IPS-15b (cell line): ENCODE measurements around the gene DTNA.

ENCODE experiments used
- H3K27me3 ChIP-seq: one replicate; pipeline ENCODE4 v1.6.1; 2013; ENCODE audit warnings: low read length; ENCODE audit not compliant: control insufficient read depth, insufficient read depth
- H3K36me3 ChIP-seq: one replicate; pipeline ENCODE4 v1.6.1; 2013; ENCODE audit warnings: low read length; ENCODE audit not compliant: control insufficient read depth, insufficient read depth
- H3K4me1 ChIP-seq: one replicate; pipeline ENCODE4 v1.6.1; 2013; ENCODE audit warnings: mild to moderate bottlenecking, low read length; ENCODE audit not compliant: control insufficient read depth, insufficient read depth
- H3K4me3 ChIP-seq: one replicate; pipeline ENCODE4 v1.5.1; 2013; ENCODE audit warnings: low read depth, low read length
- H3K9ac ChIP-seq: one replicate; pipeline ENCODE4 v1.6.1; 2013; ENCODE audit warnings: low read depth, mild to moderate bottlenecking, low read length
- H3K9me3 ChIP-seq: one replicate; pipeline ENCODE4 v1.6.1; 2013; ENCODE audit warnings: mild to moderate bottlenecking, low read length; ENCODE audit not compliant: control insufficient read depth, insufficient read depth

Gene DTNA

DNA sequence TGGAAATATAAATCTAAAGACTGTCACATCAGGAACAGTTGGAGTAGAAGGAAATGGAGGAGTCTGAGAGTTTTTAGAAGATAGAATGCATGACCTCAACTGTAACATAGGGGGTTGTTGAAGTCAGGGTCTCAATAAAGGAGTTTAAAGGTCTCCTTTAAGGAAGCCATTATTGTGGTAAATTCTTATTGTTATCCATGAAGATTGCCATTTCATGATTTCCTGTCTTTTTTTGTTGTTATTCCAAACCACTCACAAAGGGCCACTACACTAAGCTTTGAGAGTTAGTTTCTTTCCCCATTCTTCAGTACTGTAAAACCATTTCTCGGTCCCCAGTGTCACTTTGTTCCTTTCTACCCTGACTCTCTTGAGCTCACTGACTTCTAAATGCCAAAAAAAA lies 134.0 kb downstream of the DTNA start:
- H3K27me3 ChIP-seq = no peaks in the 10 kb centered on the region
- no peak overlapping the region for H3K9ac ChIP-seq
- no peaks in the 10 kb centered on the region for H3K4me1 ChIP-seq
- no peak overlapping the region for H3K4me3 ChIP-seq
- H3K36me3 ChIP-seq = no peaks in the 10 kb centered on the region
- H3K9me3 ChIP-seq = no peaks in the 10 kb centered on the region

DNA sequence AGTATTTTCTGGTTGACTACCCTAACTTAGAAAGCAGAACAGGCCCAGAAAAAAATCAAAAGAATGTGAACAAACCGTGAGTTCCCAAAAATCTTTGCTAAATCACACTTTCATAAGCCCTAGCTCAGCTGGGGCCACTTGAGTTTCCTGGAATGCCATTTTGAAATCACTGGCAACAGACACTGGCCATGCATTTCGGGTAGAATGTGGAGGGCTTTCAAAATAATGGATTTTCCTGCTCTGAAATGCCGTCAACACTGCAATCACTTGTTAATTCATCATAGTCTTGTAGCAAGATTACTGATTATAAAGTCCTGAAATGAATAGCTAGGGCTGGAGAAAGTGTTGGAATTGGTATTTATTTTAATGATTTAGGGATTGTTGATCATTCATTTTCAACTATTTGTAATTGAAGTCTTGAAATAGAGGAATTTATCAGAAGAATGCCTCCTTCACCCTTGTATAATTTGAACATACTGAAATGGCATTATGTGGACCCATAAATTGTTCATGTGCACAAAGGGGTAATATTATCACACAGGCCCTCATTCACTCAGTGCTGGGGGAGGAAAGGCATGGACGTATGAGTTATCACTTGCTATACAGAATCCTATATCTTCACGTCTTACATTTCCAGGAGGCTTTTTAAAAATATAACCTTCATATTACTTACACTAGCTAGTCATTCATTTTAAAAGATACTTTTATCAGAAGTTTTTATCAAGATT lies 134.8 kb downstream of the DTNA start:
- H3K4me3 ChIP-seq = no peak overlapping the region
- no peaks in the 10 kb centered on the region for H3K27me3 ChIP-seq
- H3K36me3 ChIP-seq = no peaks in the 10 kb centered on the region
- H3K9ac ChIP-seq = no peak overlapping the region
- H3K4me1 ChIP-seq = no peaks in the 10 kb centered on the region
- no peaks in the 10 kb centered on the region for H3K9me3 ChIP-seq

DNA sequence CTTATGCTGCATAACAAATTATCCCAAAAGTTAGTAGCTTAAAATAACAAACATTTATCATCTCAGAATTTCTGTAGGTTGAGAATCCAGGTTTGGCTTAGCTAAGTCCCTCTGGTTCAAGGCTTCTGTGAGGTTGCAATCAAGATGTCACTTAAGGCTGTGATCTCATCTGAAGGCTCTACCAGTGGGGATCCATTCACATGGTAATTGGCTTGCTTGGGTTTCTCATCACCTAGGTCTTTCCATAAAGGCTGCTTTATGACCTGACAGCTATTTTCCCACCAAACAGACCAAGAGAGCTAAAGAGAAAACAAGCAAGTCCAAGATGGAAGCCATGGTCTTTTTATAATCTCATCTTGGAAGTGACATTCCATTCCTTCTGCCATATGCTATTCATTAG lies 137.3 kb downstream of the DTNA start:
- Histone ChIP-seq H3K4me3 (no peak overlapping the region), H3K9me3 (no peaks in the 10 kb centered on the region), H3K36me3 (no peaks in the 10 kb centered on the region), H3K4me1 (no peaks in the 10 kb centered on the region), H3K9ac (no peak overlapping the region), H3K27me3 (no peaks in the 10 kb centered on the region)

DNA sequence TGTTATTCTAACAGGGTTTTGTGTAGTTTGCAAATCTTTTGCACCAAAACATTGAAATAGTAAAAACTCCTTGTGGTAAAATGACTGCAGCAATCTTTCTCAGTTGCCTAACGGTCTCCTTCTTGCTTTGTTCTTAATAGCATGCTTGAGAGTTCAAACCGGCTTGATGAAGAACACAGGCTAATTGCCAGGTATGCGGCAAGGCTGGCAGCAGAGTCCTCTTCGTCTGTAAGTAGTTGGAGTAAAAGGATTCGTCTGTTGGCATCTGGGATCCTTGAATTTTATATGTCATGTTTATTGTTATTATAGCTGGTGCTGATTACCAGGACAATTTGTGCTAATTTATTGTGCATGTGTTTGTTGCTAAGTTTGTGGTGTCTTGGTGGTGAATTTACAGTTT lies 138.1 kb downstream of the DTNA start:
- H3K27me3 ChIP-seq = no peaks in the 10 kb centered on the region
- H3K4me1 ChIP-seq = no peaks in the 10 kb centered on the region
- H3K36me3 ChIP-seq = no peaks in the 10 kb centered on the region
- H3K4me3 ChIP-seq = no peak overlapping the region
- no peaks in the 10 kb centered on the region for H3K9me3 ChIP-seq
- no peak overlapping the region for H3K9ac ChIP-seq

DNA sequence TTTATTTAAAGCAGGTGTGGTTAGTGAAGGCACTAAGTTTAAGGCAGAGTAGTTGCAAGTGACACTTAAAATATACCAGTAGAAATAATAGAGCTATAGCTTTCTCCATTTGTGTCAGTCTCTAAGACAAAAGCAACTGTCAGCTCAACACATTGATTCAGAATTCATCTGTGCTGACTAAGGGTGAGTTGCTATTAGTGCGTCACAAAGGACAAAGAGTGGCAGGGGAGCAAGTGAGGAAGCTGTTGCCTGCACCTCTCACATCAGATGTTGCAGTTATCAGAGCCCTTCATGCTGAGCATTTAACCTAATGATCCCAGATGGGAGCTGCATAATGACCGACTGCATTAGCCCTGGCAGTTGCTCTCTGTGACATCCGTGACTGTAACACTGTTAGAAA lies 138.6 kb downstream of the DTNA start:
- H3K9me3 ChIP-seq = no peaks in the 10 kb centered on the region
- H3K4me3 ChIP-seq = no peak overlapping the region
- no peak overlapping the region for H3K9ac ChIP-seq
- no peaks in the 10 kb centered on the region for H3K27me3 ChIP-seq
- H3K36me3 ChIP-seq = no peaks in the 10 kb centered on the region
- H3K4me1 ChIP-seq = no peaks in the 10 kb centered on the region

DNA sequence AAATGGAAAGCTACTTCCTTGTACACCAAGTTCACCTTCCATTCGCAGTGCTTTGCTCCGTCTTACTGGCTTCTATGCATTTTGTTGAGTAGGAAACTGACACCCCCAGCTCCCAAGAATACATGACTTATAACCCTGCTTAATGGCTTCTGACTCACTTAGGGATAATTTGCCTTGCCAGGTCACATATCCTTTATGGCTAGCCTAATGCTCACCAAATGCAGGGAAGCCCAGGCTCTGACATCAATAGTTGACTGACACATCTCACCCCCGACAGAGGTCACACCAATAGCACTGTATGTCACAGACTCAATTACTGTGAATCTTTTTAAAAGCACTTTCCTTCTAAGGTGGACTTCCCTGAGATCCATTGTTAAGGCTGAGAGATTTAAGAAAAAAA lies 147.2 kb downstream of the DTNA start:
- no peaks in the 10 kb centered on the region for H3K27me3 ChIP-seq
- H3K4me1 ChIP-seq = no peaks in the 10 kb centered on the region
- no peak overlapping the region for H3K4me3 ChIP-seq
- H3K36me3 ChIP-seq = no peaks in the 10 kb centered on the region
- H3K9me3 ChIP-seq = no peaks in the 10 kb centered on the region
- no peak overlapping the region for H3K9ac ChIP-seq

DNA sequence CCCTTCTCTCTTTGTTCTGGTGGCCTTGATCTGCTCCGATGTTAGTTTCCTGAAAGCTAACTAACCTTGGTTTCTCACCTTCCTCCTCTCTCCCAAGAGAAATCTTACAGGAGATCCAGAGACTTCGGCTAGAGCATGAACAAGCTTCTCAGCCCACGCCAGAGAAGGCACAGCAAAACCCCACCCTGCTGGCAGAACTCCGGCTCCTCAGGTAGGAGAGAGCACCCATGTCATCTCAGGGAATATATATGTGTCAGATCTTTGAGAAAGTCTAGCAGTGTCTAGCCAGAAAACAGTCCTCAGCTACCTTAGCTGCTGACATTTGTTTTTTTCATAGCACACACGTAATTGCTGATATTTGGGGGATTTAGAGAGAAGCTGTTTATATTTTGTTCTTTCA lies 148.1 kb downstream of the DTNA start:
- Histone ChIP-seq H3K9me3 (no peaks in the 10 kb centered on the region), H3K36me3 (no peaks in the 10 kb centered on the region), H3K9ac (no peak overlapping the region), H3K27me3 (no peaks in the 10 kb centered on the region), H3K4me1 (no peaks in the 10 kb centered on the region), H3K4me3 (no peak overlapping the region)

DNA sequence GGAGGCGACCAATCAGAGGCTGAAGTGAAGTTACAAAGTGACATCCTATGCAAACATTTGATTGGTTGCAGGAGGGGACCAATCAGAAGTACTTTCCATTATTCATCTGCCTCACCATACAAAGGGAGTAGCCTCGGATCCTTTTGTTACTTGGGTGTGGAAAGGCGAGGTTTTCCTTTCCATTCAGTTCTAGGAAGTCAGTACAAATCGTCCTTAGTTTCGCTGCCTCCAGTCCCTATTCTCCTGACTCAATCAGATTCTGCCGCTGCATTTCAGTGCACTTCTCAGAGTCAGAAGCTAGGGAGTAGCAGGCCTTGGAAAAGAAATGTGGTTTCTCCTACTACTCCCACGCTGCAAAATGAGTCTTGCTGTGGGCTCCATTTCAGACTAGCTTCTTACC lies 149.4 kb downstream of the DTNA start:
- H3K4me3 ChIP-seq = no peak overlapping the region
- H3K4me1 ChIP-seq = no peaks in the 10 kb centered on the region
- no peak overlapping the region for H3K9ac ChIP-seq
- no peaks in the 10 kb centered on the region for H3K27me3 ChIP-seq
- H3K36me3 ChIP-seq = no peaks in the 10 kb centered on the region
- no peaks in the 10 kb centered on the region for H3K9me3 ChIP-seq

DNA sequence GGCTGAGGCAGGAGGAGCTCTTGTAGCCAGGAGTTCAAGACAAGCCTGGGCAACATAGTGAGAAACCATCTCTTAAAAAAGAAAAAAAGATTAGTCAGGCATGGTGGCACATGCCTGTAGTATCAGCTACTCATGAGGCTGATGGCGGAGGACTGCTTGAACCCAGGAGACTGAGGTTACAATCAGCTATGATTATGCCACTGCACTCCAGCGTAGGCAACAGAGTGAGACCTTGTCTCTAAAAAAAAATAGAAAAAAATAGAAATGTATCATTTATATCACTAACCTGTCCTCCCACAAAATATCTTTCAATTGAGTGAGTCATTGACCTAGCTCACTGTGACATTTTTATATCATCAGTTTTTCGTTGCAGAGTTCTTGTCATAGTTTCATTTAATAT lies 152.5 kb downstream of the DTNA start:
- no peaks in the 10 kb centered on the region for H3K4me1 ChIP-seq
- H3K27me3 ChIP-seq = no peaks in the 10 kb centered on the region
- no peaks in the 10 kb centered on the region for H3K9me3 ChIP-seq
- H3K4me3 ChIP-seq = no peak overlapping the region
- no peak overlapping the region for H3K9ac ChIP-seq
- no peaks in the 10 kb centered on the region for H3K36me3 ChIP-seq

DNA sequence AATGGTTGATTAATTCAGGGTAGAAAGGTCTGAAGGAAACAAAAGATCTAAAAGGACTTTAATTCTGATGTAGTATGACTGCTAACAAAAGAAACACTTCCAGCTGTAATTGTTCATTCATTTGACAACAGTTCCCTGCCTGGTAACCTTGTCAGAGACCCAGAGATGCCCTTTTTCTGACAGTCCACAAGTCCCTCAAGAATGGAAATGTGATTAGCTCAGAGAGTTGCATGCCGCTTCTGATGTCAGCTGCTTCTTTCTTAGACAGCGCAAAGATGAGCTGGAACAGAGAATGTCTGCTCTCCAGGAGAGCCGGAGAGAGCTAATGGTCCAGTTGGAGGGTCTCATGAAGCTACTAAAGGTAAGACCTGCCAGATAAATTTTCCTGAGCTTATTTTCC lies 153.6 kb downstream of the DTNA start:
- H3K36me3 ChIP-seq = no peaks in the 10 kb centered on the region
- no peak overlapping the region for H3K4me3 ChIP-seq
- H3K9ac ChIP-seq = no peak overlapping the region
- H3K9me3 ChIP-seq = no peaks in the 10 kb centered on the region
- no peaks in the 10 kb centered on the region for H3K4me1 ChIP-seq
- no peaks in the 10 kb centered on the region for H3K27me3 ChIP-seq

DNA sequence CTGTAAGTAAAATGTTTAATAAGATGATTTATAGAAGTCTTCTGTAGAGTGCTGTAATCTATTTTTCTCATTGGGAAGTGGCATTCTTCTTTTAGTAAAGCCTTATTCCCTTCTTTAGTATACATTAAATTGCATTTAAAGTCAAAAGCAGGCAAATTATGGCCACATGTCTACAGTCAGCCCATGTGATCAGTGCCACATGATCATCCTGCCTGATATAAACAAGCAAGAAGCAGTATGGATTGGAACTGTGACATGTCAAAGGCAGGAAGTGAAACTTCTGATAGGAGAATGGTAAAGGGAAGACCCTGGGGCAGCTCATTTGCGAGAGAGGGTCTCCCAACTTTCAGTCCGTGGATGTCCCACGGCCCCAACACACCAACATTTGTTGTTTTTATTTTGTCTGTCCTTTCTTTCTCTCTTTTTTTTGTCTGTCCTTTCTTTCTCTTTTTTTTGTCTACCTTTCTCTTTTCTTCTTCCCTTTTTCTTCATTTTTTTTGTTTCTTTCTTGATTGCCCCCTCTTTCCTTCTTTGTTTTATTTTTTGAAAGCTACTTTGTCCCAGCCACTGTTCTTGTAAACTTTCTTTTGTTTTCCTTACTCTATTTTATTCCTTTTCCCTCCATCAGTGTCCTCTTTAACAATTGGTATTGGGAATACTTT lies 154.9 kb downstream of the DTNA start:
- Histone ChIP-seq H3K9me3 (no peaks in the 10 kb centered on the region), H3K9ac (no peak overlapping the region), H3K4me1 (no peaks in the 10 kb centered on the region), H3K36me3 (no peaks in the 10 kb centered on the region), H3K4me3 (no peak overlapping the region), H3K27me3 (no peaks in the 10 kb centered on the region)

DNA sequence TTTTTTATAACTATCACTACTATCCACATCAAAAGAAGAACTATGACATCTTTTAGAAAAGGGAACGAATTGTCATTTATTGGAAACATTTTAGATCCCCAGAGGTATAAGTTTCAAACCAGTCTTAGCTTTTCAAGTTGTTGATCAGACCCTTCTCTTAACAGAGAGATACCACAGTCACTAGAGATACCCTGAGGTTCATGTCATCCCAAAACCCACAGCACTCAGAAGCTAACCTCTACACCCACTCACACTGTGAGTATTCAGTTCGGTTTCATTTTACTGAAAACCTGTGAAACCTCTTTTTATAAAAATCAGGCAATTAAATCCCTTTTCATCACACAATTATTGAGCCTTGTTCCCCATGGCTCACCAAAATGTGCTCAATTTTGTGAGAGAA lies 156.2 kb downstream of the DTNA start:
- Histone ChIP-seq H3K9me3 (no peaks in the 10 kb centered on the region), H3K9ac (no peak overlapping the region), H3K36me3 (no peaks in the 10 kb centered on the region)

More for the DNA sequence above, 156.2 kb downstream of the DTNA start:
- no peak overlapping the region for H3K4me3 ChIP-seq
- H3K4me1 ChIP-seq = no peaks in the 10 kb centered on the region
- no peaks in the 10 kb centered on the region for H3K27me3 ChIP-seq
